Activated T-helper 17 cell treated with anti-CD3 and anti-CD28 coated beads, Interleukin-2, amount 50 U/mL, for 72 hours (primary cell): ENCODE data around the gene INAVA. TPM values are rescaled to one million over a fixed set of nuclear protein-coding genes. Genes with fewer than 3 reads are reported as not detected.

ENCODE experiments used
- ATAC-seq: fragments of 150-1000 bp; cut with Tn5 transposase; replicated peaks from 2 replicates; pipeline ENCODE4 v1.10.0; 2021; ENCODE audit warnings: mild to moderate bottlenecking, moderate library complexity
- H3K27ac Mint-ChIP-seq: one replicate; pipeline ENCODE4 v1.8.0; 2022; ENCODE audit warnings: mixed read lengths
- H3K27me3 Mint-ChIP-seq: one replicate; pipeline ENCODE4 v1.8.0; 2022; ENCODE audit warnings: mixed read lengths
- H3K36me3 Mint-ChIP-seq: one replicate; pipeline ENCODE4 v1.8.0; 2022; ENCODE audit warnings: low read depth, mild to moderate bottlenecking, mixed read lengths
- H3K4me1 Mint-ChIP-seq: one replicate; pipeline ENCODE4 v1.8.0; 2022; ENCODE audit warnings: mixed read lengths
- H3K4me3 Mint-ChIP-seq: one replicate; pipeline ENCODE4 v1.8.0; 2022; ENCODE audit warnings: mild to moderate bottlenecking, mixed read lengths
- H3K9me3 Mint-ChIP-seq: one replicate; pipeline ENCODE4 v1.8.0; 2022; ENCODE audit warnings: mixed read lengths
- total RNA-seq, 2 donors: library from RNA; stranded (reverse); gene quantifications; one replicate each; pipeline ENCODE4 v1.2.3, GENCODE V29; 2022

The INAVA gene
- total RNA-seq, 2 donors from 2014 or later = 0.13 to 0.19 TPM

GRCh38 chr1:200899451-200899915 lies 4.8 kb downstream of the INAVA start:
- Mint-ChIP-seq H3K36me3 (no peaks in the 10 kb centered on the region), H3K27ac (no peak overlapping the region), H3K27me3 (peaks cover 15% of the 10 kb centered on the region), H3K9me3 (no peaks in the 10 kb centered on the region), H3K4me3 (no peak overlapping the region), H3K4me1 (no peaks in the 10 kb centered on the region)
- no peak for ATAC-seq

GRCh38 chr1:200899954-200900867 lies 5.5 kb downstream of the INAVA start:
- Mint-ChIP-seq H3K9me3 (no peaks in the 10 kb centered on the region), H3K36me3 (no peaks in the 10 kb centered on the region), H3K4me1 (no peaks in the 10 kb centered on the region), H3K27ac (no peak overlapping the region), H3K27me3 (peaks cover 15% of the 10 kb centered on the region), H3K4me3 (no peak overlapping the region)
- no peak for ATAC-seq

GRCh38 chr1:200900877-200901276 lies 6.2 kb downstream of the INAVA start:
- ATAC-seq = no peak
- H3K36me3 Mint-ChIP-seq = no peaks in the 10 kb centered on the region
- no peaks in the 10 kb centered on the region for H3K9me3 Mint-ChIP-seq
- no peak overlapping the region for H3K4me3 Mint-ChIP-seq
- no peaks in the 10 kb centered on the region for H3K4me1 Mint-ChIP-seq
- peaks cover 15% of the 10 kb centered on the region for H3K27me3 Mint-ChIP-seq
- no peak overlapping the region for H3K27ac Mint-ChIP-seq

- no peaks in the 10 kb centered on the region for H3K9me3 Mint-ChIP-seq
- no peaks in the 10 kb centered on the region for H3K36me3 Mint-ChIP-seq
- no peak for ATAC-seq
- H3K4me1 Mint-ChIP-seq = no peaks in the 10 kb centered on the region
- peaks cover 15% of the 10 kb centered on the region for H3K27me3 Mint-ChIP-seq
- H3K4me3 Mint-ChIP-seq = no peak overlapping the region
- H3K27ac Mint-ChIP-seq = no peak overlapping the region
These were observed 6.7 kb downstream of the INAVA start for GRCh38 chr1:200901350-200901749.

- no peaks in the 10 kb centered on the region for H3K4me1 Mint-ChIP-seq
- H3K36me3 Mint-ChIP-seq = no peaks in the 10 kb centered on the region
- peaks cover 15% of the 10 kb centered on the region for H3K27me3 Mint-ChIP-seq
- no peak overlapping the region for H3K27ac Mint-ChIP-seq
- H3K4me3 Mint-ChIP-seq = no peak overlapping the region
- no peak for ATAC-seq
- no peaks in the 10 kb centered on the region for H3K9me3 Mint-ChIP-seq
These were observed 7.2 kb downstream of the INAVA start for GRCh38 chr1:200901796-200902444.

- no peak overlapping the region for H3K27ac Mint-ChIP-seq
- H3K27me3 Mint-ChIP-seq = peaks cover 24% of the 10 kb centered on the region
- peaks cover 8% of the 10 kb centered on the region for H3K4me1 Mint-ChIP-seq
- no peak for ATAC-seq
- H3K36me3 Mint-ChIP-seq = no peaks in the 10 kb centered on the region
- no peaks in the 10 kb centered on the region for H3K9me3 Mint-ChIP-seq
- no peak overlapping the region for H3K4me3 Mint-ChIP-seq
These were observed 9.1 kb downstream of the INAVA start for GRCh38 chr1:200903793-200904192.

- Mint-ChIP-seq H3K4me3 (no peak overlapping the region), H3K9me3 (no peaks in the 10 kb centered on the region), H3K27ac (no peak overlapping the region), H3K27me3 (peaks cover 18% of the 10 kb centered on the region), H3K36me3 (no peaks in the 10 kb centered on the region), H3K4me1 (peaks cover 8% of the 10 kb centered on the region)
- ATAC-seq = no peak
These were observed 10.1 kb downstream of the INAVA start for GRCh38 chr1:200904772-200905171.

- Mint-ChIP-seq H3K9me3 (no peaks in the 10 kb centered on the region), H3K4me3 (no peak overlapping the region)
These were observed 10.8 kb downstream of the INAVA start for GRCh38 chr1:200905411-200906052.

GRCh38 chr1:200906491-200906890 lies 11.8 kb downstream of the INAVA start:
- Mint-ChIP-seq H3K27ac (no peak overlapping the region), H3K4me1 (peaks cover 8% of the 10 kb centered on the region), H3K4me3 (no peak overlapping the region), H3K27me3 (peaks cover 13% of the 10 kb centered on the region), H3K9me3 (no peaks in the 10 kb centered on the region), H3K36me3 (no peaks in the 10 kb centered on the region)
- ATAC-seq = no peak

More at GRCh38 chr1:200905411-200906052, 10.8 kb downstream of the INAVA start:
- Mint-ChIP-seq H3K36me3 (no peaks in the 10 kb centered on the region), H3K4me1 (peaks cover 8% of the 10 kb centered on the region), H3K27me3 (peaks cover 17% of the 10 kb centered on the region), H3K27ac (no peak overlapping the region)
- peak; percentile 100 for ATAC-seq

- H3K36me3 Mint-ChIP-seq = no peaks in the 10 kb centered on the region
- ATAC-seq = no peak
- peaks cover 8% of the 10 kb centered on the region for H3K4me1 Mint-ChIP-seq
- no peak overlapping the region for H3K27ac Mint-ChIP-seq
- no peaks in the 10 kb centered on the region for H3K9me3 Mint-ChIP-seq
- no peak overlapping the region for H3K4me3 Mint-ChIP-seq
- peaks cover 13% of the 10 kb centered on the region for H3K27me3 Mint-ChIP-seq
These were observed 13.0 kb downstream of the INAVA start for GRCh38 chr1:200907611-200908097.

GRCh38 chr1:200908191-200908868 lies 13.6 kb downstream of the INAVA start:
- no peaks in the 10 kb centered on the region for H3K9me3 Mint-ChIP-seq
- no peaks in the 10 kb centered on the region for H3K36me3 Mint-ChIP-seq
- peaks cover 8% of the 10 kb centered on the region for H3K4me1 Mint-ChIP-seq
- no peak for ATAC-seq
- peaks cover 13% of the 10 kb centered on the region for H3K27me3 Mint-ChIP-seq
- H3K4me3 Mint-ChIP-seq = no peak overlapping the region
- H3K27ac Mint-ChIP-seq = no peak overlapping the region

- Mint-ChIP-seq H3K27me3 (peaks cover 13% of the 10 kb centered on the region), H3K27ac (no peak overlapping the region), H3K36me3 (no peaks in the 10 kb centered on the region), H3K9me3 (no peaks in the 10 kb centered on the region), H3K4me3 (no peak overlapping the region), H3K4me1 (peaks cover 8% of the 10 kb centered on the region)
- no peak for ATAC-seq
These were observed 14.4 kb downstream of the INAVA start for GRCh38 chr1:200909071-200909470.

GRCh38 chr1:200909757-200910239 lies 15.1 kb downstream of the INAVA start:
- no peak for ATAC-seq
- H3K9me3 Mint-ChIP-seq = no peaks in the 10 kb centered on the region
- H3K27ac Mint-ChIP-seq = no peak overlapping the region
- H3K36me3 Mint-ChIP-seq = no peaks in the 10 kb centered on the region
- H3K27me3 Mint-ChIP-seq = peaks cover 13% of the 10 kb centered on the region
- H3K4me3 Mint-ChIP-seq = no peak overlapping the region
- H3K4me1 Mint-ChIP-seq = peaks cover 8% of the 10 kb centered on the region

- no peak for ATAC-seq
- Mint-ChIP-seq H3K4me1 (peaks cover 8% of the 10 kb centered on the region), H3K4me3 (no peak overlapping the region), H3K36me3 (no peaks in the 10 kb centered on the region), H3K9me3 (no peaks in the 10 kb centered on the region), H3K27me3 (peaks cover 13% of the 10 kb centered on the region), H3K27ac (no peak overlapping the region)
These were observed 16.7 kb downstream of the INAVA start for GRCh38 chr1:200911361-200911760.
